Measurements from ENCODE around the gene PANX2.
A peak's percentile ranks its signal among the peaks of the same experiment; 100 is the strongest.

Gene PANX2

DNA sequence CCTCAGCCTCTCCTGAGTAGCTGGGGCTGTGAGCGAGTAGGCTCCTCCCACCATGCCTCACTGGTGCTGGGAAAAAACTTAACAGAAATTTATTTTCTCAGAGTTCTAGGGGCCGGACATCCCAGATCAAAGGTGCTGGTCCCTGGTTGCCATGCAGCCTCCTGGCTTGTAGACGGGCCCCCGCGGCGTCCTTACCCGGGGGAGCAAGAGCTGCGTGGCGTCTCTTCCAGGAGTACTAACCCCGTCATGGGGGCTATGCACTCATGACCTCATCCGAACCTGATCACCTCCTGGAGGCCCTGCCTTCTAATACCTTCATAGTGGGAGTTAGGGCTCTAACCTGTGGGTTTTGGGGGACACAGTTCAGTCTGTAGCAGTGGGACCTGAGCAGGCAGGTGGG is 17.8 kb downstream of the PANX2 start:
- TF ChIP-seq POLR2A (IDR thresholded peaks at IDR 0.05; ENCODE audit: low read depth, low read length) (no peak), TAF1 (IDR thresholded peaks at IDR 0.05; ENCODE audit: borderline replicate concordance, low read depth, low read length) (no peak), POLR2AphosphoS5 (IDR thresholded peaks at IDR 0.05; ENCODE audit: low read depth, low read length) (0 out of 2 replicates have a peak, but pooled peaks have one; percentile 27)
- DNase-seq (ENCODE audit: insufficient read length), result no peak
- FAIRE-seq, result no peak

DNA sequence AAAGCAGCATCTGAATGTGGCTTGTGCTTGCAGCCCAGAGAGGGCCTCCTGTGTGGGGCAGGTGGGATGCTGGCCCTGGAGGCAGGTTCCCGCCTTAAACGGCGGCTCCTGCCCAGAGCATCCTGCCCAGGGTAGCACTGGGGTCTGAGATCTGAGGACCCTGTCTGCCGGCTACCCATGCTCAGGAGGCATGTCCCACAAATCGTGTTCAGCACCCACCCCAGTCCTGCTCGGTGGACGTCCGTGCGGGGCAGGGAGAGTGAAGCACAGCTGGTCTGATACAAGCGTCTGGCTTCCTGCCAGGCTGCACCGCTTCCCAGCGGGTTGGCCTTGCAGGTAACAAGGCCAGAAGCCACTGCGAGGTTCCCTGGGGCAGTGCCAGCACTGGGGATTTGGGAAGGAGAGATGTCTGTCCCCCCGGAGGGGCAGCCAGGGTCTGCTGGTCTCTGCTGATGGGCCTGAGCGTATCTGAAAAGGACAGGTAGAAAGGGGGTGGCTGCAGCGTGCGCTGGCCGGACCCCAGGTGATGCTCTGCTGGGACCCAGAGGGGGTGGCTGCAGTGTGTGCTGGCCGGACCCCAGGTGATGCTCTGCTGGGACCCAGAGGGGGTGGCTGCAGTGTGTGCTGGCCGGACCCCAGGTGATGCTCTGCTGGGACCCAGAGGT is 18.8 kb downstream of the PANX2 start:
- TF ChIP-seq TAF1 (IDR thresholded peaks at IDR 0.05; ENCODE audit: borderline replicate concordance, low read depth, low read length) (no peak), POLR2AphosphoS5 (IDR thresholded peaks at IDR 0.05; ENCODE audit: low read depth, low read length) (no peak), POLR2A (IDR thresholded peaks at IDR 0.05; ENCODE audit: low read depth, low read length) (no peak)
- peak; percentile 68 for FAIRE-seq
- DNase-seq (ENCODE audit: insufficient read length), result no peak

DNA sequence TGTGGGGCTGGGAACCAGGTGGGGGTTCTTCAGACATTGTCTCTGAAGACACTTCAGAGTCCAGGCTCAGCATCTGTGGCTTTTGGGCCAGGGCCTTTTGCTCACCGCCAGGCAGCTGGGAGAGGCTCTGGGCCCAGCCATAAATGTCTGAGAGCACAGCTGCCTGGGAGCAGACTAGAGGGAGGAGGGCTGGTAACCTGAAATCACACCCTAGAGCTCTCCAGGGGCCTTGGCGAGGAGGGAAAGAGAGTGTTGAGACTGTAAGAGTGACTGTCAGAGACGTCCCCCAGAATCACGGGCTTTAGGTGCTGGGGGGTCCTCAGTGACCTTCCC is 19.3 kb downstream of the PANX2 start:
- FAIRE-seq, result no peak
- TF ChIP-seq POLR2A (IDR thresholded peaks at IDR 0.05; ENCODE audit: low read depth, low read length), result no peak
- TF ChIP-seq TAF1 (IDR thresholded peaks at IDR 0.05; ENCODE audit: borderline replicate concordance, low read depth, low read length), result no peak
- TF ChIP-seq POLR2AphosphoS5 (IDR thresholded peaks at IDR 0.05; ENCODE audit: low read depth, low read length), result no peak
- DNase-seq (ENCODE audit: insufficient read length), result no peak

DNA sequence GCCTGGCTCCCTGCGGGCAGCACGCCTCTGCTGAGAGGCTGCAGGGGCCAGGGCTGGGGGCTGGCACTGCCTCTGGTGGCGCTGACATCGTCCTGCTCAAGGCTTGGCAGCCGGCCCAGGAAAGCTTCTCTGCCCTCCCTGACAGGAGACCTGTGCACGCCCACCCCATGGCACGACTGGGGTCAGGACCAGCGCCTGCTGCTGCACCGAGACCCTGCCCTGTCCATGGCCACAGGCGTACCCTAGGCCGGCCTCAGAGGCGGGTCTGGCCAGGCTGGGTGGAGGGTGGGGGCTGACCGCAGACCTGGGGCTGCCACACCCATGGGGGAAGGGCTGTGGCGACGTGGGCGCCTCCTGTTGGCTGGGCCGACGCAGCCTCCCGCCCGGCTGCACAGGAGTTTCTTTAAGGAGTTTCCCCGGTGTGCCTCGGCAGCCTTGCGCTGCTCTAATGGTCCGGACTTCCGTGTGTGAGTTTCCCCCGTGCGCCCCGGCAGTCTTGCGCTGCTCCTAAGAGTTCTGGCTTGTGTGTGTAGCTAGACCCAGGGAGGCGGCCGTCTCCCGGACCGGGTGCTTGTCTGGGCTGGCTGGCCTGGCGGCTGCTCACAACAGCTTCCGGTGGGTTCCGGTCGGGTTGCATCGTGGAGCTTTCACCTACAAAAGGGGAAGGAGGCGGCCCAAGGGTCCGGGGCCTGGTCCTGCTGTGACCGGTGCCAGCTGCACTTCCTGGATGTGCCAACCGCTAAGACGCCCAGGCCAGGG is 19.8 kb downstream of the PANX2 start:
- TF ChIP-seq TAF1 (IDR thresholded peaks at IDR 0.05; ENCODE audit: borderline replicate concordance, low read depth, low read length) (peak; percentile 82), POLR2AphosphoS5 (IDR thresholded peaks at IDR 0.05; ENCODE audit: low read depth, low read length) (peak; percentile 88), POLR2A (IDR thresholded peaks at IDR 0.05; ENCODE audit: low read depth, low read length) (peak; percentile 78; the same call in 1 of the 2 replicates)
- FAIRE-seq (peak; percentile 98), DNase-seq (ENCODE audit: insufficient read length) (peak; percentile 81)

DNA sequence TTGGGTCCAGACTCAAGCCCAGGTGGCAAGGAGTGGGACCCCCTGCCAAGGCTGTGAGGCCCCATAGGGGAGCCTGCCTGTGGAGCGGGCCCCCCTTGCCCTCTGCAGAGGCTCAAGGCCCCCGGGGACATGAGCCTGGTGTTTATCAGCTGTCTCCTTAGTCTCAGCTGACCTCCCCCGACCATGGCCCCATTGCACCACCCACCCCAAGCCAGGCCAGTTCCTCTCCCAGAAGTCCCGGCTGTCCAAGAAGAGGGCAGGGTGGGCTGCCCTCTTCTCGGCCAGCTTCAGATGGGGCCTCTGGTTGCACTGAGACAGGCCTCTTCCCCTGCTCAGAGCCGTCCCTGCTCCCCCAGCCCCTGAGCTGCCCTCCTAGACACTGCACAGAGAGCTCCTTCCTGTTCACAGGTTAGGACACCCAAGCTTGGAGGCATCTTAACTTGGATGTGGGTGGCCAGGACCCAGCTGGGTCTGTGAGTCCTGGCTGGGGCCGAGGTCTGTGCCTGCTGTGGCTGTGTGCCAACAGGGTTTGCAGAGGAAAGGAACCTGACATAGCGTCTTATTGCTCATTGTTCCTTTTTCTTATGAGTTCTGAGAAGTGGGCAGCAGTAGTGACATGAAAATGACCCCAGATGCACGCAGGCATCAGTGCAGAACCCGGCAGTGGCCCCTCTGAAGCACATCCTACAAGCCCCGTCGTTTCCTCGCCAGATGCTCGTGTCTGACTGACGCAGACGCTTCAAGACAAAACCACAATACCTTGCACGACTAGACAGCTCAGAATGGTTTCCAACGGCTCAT is 20.6 kb downstream of the PANX2 start:
- peak; percentile 81 for TF ChIP-seq POLR2A (IDR thresholded peaks at IDR 0.05; ENCODE audit: low read depth, low read length)
- no peak; the same call in 1 of the 2 replicates for TF ChIP-seq POLR2AphosphoS5 (IDR thresholded peaks at IDR 0.05; ENCODE audit: low read depth, low read length)
- no peak for TF ChIP-seq TAF1 (IDR thresholded peaks at IDR 0.05; ENCODE audit: borderline replicate concordance, low read depth, low read length)
- FAIRE-seq (no peak), DNase-seq (ENCODE audit: insufficient read length) (peak; percentile 64)

DNA sequence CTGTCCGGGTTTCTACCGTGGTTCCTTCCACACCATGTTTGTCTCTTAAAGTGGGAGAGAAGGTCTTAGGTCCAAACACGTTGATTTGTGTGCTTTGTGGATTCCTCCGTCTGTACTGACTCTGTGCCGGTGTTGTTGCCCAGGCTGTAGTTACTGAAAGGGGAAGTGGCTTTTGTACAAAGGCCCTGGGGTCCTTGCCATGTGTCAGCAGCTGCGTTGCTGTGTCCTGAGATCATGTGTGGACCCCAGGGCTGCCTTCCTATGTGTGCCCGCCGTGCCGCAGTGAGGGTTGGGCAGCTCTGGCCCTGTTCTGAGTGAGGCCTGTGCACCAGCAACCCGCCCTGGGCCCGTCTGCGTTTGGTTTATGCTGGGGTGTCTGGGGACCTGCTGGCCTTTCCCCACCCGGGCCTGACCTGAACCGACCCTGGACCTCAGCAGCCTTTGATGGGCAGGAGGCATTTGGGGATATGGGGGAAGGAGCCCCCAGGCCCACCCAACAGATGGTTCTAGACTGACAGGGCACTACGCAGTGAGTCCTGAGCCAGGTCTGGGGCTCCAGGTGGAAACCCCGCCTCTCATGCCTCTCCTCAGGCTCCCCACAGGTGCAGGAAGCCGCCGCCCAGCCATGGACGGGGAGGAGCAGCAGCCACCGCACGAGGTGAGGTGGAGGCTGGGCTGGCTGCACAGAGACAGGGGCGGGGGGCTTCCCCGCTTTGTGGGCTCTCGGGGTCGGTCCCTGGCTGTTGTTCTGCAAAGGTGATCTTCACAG is 22.1 kb downstream of the PANX2 start:
- TF ChIP-seq TAF1 (IDR thresholded peaks at IDR 0.05; ENCODE audit: borderline replicate concordance, low read depth, low read length) (no peak), POLR2AphosphoS5 (IDR thresholded peaks at IDR 0.05; ENCODE audit: low read depth, low read length) (no peak), POLR2A (IDR thresholded peaks at IDR 0.05; ENCODE audit: low read depth, low read length) (peak; percentile 44; the same call in 1 of the 2 replicates)
- no peak for DNase-seq (ENCODE audit: insufficient read length)
- peak; percentile 94 for FAIRE-seq

DNA sequence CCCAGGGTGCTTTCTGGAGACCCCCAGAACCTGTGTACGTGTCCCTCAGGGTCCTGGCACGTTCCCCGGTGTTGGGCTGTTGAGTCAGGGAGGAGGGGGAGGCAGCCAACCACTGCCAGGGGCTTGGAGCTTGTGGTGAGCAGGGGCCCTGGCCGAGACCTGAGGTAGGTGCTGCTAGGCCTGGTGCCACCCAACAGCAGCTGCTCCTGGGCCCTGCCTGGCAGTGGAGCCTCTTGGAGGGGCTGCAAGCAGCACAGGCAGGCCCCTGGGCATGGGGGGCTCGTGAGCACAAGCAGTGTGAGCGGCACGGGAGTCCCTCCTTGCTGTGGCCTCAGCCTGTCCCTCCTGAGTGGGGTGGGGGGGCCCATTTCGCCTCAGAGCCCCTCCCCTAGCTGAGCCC is 23.1 kb downstream of the PANX2 start:
- FAIRE-seq (no peak), DNase-seq (ENCODE audit: insufficient read length) (no peak)
- TF ChIP-seq TAF1 (IDR thresholded peaks at IDR 0.05; ENCODE audit: borderline replicate concordance, low read depth, low read length), result no peak
- TF ChIP-seq POLR2AphosphoS5 (IDR thresholded peaks at IDR 0.05; ENCODE audit: low read depth, low read length), result no peak
- no peak for TF ChIP-seq POLR2A (IDR thresholded peaks at IDR 0.05; ENCODE audit: low read depth, low read length)

DNA sequence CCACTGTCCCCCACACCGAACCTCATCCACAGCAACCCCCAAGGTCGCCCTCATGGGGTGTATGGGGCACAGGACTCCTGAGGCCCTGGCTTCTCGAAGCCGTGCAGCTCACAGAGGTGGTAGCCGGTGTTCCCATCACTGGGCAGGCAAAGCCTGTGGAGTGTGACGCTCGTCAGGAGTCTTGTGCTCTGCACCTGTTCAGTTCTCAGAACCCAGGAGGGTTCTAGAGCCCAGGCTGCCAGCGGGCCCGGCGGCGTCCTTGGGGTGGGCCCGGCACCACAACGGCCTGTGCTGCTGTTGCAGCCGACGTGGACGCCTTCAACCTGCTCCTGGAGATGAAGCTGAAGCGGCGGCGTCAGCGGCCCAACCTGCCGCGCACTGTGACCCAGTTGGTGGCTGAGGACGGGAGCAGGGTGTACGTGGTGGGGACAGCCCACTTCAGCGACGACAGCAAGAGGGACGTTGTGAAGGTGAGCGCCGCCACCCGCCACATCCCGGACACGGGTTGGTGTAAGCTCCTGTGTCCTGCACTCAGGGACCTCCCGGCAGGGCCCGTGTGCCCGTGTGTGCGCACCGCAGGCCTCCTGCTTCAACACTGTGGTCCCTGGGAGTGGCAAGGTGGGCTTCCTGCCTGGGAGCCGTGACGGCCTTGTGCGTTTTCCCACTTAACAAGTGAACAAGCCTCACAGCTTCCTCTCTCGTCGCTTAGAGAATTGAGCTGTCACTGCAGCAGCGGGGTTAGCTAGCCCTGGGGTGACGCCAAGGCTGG is 23.7 kb downstream of the PANX2 start:
- FAIRE-seq, result no peak
- TF ChIP-seq TAF1 (IDR thresholded peaks at IDR 0.05; ENCODE audit: borderline replicate concordance, low read depth, low read length), result no peak
- TF ChIP-seq POLR2AphosphoS5 (IDR thresholded peaks at IDR 0.05; ENCODE audit: low read depth, low read length), result no peak; the same call in none of the 2 replicates

DNA sequence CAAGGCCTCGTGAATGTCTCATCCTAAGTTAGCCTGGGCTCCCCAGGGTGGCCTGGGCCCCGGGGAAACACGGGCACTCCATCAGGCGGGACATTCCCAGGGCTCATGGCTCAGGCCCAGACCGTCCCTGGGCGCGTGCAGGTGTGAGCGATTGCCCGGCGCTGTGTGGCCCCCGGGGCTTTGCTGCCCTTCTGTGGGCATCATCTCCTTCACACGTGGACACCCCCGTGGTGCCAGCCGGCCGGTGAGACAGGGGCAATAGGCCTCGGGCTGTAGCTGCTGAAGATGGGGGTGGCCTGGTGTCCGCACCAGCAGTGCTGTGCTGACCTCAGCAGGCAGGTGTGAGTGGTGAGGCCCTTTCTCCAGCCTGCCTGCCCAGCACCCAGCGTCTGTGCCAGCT is 25.7 kb downstream of the PANX2 start:
- FAIRE-seq, result no peak
- TF ChIP-seq TAF1 (IDR thresholded peaks at IDR 0.05; ENCODE audit: borderline replicate concordance, low read depth, low read length), result no peak
- peak; percentile 41; the same call in 1 of the 2 replicates for TF ChIP-seq POLR2A (IDR thresholded peaks at IDR 0.05; ENCODE audit: low read depth, low read length)
- no peak for TF ChIP-seq POLR2AphosphoS5 (IDR thresholded peaks at IDR 0.05; ENCODE audit: low read depth, low read length)
- DNase-seq (ENCODE audit: insufficient read length), result no peak

More for the DNA sequence above, 23.7 kb downstream of the PANX2 start:
- no peak for DNase-seq (ENCODE audit: insufficient read length)
